Amygdala (tissue), 56 donors: ENCODE results near the gene SLCO3A1.
A peak's percentile ranks its signal among the peaks of the same experiment; 100 is the strongest.

Experiments
- DNase-seq, 56 donors: peaks; one replicate each; lab custom pipeline; 2025; lab: John Stamatoyannopoulos, UW

The SLCO3A1 gene

DNA sequence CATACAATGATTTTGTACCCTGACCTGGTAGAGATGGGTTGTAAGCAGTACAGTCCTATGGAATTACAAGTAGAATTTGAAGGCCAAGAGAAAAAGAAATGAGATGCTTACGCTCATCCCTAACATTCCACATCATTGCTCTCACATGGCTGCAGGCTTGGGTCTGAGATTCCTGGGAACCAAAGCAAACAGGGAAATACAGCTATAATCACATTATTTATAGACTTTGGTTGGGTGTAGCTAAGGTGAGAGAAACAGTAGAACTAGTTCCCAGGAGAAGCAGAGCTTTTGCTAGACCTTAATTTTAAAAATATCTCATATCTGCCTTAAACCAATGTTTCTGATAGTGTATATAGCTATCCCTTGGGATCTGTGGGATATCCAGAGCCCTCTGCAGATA lies 51.4 kb downstream of the SLCO3A1 start:
- DNase-seq, result no peak

DNA sequence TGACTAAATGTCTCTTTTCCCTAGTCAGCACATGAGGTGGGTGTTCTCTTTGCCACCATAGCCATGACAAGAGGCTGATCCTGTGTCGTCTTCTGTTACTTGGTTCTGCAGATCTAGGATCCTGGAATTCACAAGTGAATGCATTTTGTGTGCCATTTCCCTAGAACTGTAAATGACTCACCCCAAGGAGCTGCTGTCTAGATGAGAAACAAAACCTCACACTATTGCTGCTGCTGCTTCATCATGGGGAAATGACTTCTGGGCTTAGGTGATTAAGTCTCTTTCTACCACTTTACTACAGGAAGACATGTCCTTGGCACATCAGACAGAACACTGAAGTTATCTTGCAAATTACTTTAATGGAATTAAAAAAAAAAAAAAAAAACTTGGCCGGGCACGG lies 54.9 kb downstream of the SLCO3A1 start:
- DNase-seq, result no peak

DNA sequence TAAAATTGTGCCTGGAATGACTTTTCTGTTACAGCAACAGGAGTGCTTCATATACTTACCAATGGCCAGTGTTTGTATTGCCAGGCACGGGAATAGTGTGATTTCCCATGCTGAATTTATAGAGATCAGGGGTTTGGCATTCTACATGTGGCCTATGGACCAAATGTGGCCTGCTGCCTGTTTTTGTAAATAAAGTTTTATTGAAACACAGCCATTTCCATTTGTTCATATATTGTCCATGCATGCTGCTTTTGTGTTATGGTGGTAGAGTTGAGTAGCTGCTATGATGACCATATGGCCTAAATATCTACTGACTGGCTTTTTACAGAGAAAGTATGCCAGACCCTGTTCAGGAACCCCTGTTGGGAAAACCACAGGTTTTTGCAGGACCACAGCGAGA lies 55.6 kb downstream of the SLCO3A1 start:
- DNase-seq, result no peak

DNA sequence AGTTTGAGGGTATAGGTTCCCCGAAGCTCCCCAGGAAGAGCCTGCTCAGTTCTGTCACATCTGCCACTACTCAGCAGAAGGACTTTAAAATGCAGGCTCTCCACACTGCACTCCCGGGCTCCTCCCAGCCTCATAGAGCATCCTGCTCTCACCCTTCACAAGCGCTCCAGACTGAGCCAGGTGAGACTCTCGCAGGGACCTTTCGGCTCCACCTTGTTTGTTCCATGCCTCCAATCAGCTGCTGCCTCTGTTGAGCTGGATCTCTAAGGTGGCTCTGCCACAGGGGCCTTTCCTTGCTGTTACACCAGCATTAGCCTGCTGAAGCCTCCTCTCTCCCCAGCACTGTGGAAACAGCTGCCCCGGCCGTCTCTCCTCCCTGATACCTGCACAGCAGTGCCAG lies 56.1 kb downstream of the SLCO3A1 start:
- DNase-seq, result no peak

DNA sequence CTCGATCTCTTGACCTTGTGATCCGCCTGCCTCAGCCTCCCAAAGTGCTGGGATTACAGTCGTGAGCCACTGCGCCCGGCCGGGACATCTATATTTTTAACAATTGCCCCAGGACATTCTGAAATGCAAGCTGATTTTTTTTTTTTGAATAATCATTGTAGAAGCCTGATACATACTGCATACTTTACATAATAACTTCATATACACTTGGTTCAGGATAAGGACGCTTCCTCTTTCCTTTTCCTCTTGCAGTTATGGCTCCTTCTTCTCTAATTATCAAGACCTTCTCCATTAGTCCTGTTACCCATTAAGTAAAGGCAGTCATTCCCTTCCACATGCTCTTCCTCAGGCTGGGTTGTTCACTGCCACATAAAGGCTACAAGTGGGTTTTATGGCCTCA lies 58.3 kb downstream of the SLCO3A1 start:
- DNase-seq, result no peak

DNA sequence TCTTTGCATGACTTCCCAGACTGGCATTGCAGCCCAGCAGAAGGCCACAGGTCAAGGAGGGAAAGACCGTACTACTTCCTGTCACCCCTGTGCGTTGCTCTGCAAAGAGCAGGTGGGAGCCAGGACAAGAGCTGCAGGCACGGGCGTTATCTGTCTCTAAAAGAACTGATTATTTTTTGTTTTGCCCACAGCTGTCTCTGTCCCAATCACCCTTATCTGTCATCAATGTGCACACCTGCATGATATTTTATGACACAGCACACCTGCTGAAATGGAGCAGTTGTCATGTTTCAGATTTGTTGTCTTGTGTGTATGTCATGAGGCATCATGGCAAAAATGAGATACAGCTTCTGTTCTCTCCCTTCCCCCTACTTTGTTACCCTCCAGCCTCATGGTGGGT lies 58.8 kb downstream of the SLCO3A1 start:
- DNase-seq, result no peak

DNA sequence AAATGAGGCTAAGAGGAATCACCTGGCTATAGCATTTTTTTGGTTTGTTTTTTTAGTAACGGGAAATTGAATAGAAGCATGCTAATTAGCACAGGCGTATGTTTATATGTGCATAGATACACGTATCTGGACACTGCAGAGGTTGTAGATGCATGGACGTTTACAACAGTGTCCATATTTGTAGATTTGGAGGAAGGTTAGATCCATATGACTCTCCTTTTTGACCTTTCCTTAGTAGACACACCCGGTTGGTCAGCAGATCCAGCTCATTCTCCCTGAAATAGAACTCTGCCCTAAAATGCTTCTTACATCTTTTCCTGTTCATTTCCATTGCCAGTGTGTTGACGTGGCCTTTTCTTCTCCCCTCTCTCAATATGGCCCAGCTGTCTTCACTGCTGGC lies 60.1 kb downstream of the SLCO3A1 start:
- DNase-seq, result no peak

DNA sequence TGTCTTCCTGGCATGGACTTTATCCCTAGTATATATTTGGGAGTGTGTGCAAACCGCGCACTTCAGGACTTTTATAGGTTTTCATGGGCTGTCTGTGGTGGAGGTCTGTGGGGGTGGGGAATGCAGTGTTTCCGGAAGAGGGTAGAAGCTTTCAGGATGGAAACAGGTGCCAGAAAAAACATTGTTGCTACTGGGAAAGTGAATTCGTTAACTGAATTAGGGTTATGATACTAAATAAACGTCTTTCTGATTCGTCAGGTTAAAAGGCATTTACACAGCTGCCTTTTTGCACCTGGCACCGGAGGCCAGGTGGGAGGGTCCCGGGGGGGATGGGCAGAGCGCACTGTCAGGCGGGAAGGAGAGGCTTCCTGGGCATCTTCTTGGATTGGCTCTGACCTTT lies 62.1 kb downstream of the SLCO3A1 start:
- DNase-seq, result no peak

DNA sequence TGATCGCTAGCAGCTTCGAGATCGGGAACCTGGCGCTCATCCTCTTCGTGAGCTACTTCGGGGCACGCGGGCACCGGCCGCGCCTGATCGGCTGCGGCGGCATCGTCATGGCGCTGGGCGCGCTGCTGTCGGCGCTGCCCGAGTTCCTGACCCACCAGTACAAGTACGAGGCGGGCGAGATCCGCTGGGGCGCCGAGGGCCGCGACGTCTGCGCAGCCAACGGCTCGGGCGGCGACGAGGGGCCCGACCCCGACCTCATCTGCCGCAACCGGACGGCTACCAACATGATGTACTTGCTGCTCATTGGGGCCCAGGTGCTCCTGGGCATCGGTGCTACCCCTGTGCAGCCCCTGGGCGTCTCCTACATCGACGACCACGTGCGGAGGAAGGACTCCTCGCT lies 62.5 kb downstream of the SLCO3A1 start:
- DNase-seq, result no peak

DNA sequence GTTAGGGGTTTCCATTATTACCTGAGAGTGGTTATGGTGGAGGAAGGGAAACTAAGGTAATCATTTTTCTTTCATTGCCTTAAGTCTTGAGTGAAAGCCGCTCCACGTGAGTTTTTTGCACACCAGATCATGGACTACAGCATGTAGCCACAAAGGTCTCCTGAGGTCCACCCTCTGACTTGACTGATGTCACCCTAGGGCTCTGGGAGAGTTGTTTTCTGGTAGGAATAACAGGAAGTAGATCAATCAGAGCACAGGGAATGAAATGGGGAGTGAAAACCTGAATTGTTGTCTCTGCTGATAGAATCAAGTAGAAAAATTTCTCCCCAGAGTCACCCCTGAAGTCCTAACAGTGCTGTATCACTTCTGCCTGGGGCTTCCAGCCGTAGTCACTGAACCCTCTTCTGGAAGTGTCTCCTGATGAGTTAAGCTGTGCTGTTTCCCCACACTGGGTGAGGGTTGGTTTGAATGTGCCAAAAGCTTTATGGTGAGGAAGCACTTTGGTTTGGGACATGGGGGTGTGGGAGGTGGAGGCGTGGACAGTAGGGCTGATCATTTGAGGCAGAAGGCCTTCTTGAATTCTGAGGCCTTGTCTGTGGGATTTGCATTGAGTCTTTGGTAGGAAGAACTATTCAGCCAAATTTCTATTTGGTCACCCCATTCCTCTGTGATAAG lies 64.3 kb downstream of the SLCO3A1 start:
- no peak for DNase-seq

DNA sequence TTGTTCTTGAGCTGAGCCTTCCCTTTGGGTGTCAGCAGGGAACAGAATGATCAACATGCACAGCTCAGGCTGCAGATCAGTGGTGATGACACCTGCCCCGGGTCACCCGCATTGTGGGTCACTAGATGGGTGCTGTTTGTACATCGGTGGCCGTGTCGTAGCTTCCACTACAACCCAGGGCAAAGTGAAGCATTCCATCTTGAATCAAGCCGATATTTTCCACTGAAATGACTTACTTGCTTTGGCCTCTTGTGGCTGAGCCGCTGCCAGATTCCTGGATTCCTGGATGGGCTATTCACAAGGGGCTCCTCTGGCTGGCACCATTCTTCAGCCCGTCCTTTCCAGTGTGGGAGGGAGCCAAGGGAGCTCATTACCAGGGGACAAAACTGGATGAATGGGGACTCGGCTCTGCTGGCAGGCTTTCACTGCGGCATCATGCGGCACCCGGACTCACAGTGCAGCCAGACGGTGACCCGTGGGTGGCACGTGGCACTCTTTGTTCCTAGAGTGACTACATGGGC lies 65.6 kb downstream of the SLCO3A1 start:
- peak in 55 of 56 donors; percentile 14 to 87 (median 70) for DNase-seq

DNA sequence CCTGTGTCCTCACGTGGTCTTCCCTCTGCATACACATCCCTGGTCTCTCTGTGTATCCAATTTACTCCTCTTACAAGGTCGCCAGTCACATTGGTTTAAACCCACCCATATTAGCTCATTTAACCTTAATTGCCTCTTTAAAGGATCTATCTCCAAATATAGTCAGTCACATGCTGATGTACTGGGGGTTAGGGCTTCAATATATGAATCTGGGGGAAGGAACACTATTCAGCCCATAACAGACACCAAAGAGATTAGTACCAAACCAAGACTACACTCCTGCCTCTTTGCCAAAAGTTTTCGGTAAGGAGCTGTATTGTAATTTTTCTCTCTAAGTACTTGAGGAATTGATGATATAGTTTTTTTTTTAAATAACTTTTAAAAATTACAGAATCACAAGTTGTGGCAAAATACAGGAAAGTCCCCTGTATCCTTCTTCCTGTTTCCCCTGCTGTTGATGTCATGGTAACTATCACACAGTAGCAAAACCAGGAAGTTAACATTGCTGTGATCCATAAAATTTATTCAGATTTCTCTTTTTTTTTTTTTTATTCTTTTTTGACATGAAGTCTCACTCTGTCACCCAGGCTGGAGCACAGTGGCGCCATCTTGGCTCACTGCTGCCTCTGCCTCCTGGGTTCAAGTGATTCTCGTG lies 67.8 kb downstream of the SLCO3A1 start:
- DNase-seq, result no peak

DNA sequence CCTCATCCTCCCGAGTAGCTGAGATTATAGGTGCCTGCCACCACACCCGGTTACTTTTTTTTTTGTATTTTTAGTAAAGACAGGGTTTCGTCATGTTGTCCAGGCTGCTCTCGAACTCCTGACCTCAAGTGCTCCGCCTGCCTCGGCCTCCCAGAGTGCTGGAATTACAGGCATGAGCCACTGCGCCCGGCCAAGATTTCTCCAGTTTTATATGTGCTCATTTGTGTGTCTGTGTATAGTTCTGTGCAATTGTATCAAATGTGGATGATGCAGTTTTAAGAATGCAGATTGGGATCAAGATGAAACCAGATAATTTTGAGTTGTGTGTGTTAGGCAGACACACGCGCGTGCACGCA lies 68.3 kb downstream of the SLCO3A1 start:
- DNase-seq, result no peak

DNA sequence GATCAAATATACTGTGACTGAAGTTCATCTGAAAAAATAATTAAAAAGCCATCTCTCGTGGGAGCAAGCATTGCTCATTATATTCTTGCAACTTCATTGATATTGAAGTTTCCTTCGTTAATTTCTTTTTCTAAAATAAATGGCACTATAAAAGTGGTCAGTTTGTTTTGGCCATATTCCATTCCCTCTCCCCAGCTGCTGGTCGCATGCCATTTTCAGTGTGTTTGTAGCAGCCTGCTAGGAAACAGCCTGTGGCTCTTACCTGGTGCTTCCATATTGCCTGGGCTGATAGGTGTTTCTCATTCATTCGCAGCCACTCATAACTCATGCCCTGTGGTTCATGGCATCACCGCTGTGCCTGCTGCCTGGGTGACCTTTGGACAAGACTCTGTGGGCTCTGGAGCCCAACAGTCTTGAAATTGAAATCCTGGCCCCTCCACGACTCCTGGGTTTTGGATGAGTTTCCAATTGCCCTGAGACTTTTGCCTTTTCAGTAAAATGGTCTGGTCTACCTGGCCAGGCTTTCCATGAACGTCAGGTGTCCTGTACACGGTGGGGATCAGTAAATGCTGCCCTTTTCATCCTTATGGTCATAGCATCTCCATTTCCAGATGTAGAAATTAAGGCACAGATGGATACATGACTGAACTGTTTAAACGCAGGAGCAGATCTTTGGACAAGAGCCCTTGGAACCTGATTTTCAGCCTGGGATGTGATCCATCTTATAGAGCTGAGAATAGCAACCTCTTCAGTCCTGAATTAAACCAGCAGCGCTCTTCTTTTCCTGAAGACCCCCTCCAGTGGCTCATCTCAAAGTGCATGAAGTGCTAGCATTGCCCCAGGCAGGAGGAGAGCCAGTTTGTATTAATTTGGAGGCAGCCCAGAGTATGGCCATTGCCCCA lies 69.4 kb downstream of the SLCO3A1 start:
- no peak for DNase-seq

DNA sequence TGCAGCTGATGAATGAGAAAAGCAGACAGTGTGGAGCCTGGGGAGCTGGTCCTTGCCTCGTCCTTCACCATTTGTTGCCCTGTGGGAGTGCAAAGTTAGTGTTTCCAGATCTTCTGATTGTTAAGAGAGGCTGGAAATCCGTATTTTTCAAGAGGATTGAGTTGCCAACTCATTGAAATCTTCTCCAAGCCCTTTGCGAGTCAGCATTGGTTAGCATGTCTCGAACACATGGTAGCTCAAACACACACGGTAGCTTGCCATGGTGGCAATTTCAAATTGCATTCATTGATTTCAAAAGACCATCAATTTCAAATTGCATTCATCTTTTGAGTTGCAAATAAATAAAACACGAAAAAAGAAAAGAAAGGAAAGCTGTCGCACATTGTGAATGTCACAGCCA lies 70.7 kb downstream of the SLCO3A1 start:
- no peak for DNase-seq

DNA sequence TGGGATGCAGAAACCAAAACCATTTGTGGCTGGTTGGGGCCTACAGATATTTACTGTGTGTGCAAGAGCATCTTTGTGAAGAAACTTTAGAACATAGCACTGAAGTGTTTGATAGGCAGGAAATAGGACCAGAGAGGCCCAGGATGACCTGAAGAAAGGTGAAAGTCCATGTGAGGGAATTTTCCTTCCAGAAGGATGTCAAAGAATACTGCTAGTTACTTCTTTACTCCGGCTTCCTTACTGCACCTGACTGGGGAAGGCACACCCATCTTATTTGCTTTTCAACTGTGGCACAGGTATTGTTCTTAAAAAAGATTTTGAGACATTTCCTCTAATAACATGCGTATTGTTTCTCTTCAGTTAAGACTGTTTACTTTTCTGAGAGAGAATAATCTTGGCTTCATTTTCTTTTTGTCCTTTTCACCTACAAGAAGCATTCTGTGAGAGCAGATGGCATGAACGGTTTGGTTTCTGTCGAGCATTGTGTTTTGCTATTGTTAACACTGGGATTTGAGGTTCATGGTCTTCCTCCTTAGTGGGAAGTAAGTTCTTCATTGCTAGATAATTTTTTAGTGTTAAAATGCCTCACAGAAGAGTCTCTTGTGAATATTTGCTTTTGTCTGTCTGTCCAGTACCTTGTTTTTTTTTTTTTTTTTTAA lies 71.5 kb downstream of the SLCO3A1 start:
- no peak for DNase-seq

DNA sequence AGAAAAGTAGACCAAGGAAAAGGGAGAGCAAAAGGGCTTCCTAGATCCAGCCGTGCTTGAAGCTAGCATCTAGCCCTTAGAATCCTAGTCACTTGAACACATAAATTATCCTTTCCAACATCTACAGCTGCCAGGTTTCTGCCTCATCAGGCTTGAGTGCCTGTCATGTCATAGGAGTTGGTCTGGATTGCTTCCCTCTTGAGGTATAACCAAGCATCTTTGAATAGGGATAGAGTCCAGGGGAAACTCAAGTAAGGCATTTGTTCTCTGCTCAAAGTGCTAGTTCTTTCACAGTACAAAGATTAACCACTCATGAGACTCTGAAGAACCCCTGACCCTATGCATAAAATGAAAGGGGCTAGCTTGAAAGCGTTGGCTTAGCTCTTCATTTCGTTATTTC lies 72.3 kb downstream of the SLCO3A1 start:
- no peak for DNase-seq

DNA sequence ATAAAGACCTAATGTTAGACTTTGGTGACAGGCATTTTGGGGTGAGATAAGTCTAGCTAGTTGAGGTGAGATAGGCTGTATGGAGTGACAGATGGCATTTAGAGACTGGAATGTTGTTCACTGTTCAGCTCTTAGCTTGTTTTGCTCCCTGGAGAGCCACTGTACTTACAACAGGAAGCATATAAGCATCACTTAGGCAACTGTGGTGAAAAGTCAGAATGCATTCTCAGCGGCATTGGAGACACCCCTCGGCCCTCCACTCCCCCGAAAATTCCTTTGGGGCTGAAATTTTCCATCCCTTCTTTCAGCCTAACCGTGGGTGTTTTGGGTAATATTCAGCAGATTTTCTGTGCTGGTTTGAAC lies 73.4 kb downstream of the SLCO3A1 start:
- DNase-seq, result no peak

DNA sequence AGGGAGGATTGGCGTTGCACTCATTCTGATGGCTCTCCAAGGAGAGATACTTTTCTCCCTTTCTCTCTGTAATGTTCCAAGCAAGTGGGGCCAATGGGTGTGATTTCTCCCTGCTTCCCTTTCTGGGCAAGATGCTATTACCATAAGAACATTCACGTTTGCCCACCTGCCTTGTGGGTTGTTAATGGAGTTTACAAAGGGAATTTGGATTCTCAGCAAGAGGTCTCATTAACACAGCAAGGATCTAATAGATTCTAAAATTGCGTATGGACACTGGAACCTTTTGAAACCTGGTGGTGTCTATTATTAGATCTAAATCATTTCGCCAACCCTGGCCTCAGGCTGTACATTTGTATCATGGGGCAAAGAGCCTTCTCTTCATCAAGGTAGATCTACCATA lies 74.1 kb downstream of the SLCO3A1 start:
- no peak for DNase-seq

DNA sequence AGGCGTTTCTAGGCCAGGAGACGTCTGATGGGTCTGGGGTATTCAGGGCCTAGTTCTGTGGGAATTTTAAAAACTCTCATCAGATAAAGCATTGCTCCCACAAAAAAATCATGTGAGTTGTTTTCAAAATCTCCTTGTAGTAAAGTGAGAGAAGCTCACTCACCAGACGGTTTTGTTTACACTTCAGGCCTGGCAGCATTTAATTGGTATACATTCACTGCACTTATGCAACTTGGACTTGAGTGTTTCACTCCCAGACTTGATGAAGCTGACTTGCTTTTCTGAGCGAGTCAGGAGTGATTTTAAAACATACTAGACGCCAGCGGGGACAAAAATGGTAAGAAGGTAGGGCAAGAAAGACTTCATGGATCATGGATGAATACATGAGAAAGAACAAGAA lies 75.2 kb downstream of the SLCO3A1 start:
- DNase-seq, result no peak

DNA sequence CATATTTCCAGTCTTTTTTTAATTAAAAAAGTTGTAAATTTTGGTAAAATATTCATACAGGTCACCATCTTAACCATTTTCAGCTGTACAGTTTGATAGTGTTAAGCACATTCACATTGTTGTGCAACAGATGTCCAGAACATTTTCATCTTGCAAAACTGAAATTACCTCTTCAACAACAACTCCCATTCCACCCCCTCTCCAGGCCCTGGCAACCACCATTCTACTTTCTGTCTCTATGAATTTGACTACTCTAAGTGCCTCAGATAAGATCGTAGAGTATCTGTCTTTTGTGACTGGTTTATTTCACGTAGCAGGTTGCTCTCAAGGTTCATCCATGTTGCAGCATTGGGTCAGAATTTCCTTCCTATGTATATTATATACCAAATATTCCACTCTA lies 76.0 kb downstream of the SLCO3A1 start:
- DNase-seq, result no peak
